ENCODE measurements around the gene TTLL10.
A peak's percentile ranks its signal among the peaks of the same experiment; 100 is the strongest.

Gene TTLL10

DNA sequence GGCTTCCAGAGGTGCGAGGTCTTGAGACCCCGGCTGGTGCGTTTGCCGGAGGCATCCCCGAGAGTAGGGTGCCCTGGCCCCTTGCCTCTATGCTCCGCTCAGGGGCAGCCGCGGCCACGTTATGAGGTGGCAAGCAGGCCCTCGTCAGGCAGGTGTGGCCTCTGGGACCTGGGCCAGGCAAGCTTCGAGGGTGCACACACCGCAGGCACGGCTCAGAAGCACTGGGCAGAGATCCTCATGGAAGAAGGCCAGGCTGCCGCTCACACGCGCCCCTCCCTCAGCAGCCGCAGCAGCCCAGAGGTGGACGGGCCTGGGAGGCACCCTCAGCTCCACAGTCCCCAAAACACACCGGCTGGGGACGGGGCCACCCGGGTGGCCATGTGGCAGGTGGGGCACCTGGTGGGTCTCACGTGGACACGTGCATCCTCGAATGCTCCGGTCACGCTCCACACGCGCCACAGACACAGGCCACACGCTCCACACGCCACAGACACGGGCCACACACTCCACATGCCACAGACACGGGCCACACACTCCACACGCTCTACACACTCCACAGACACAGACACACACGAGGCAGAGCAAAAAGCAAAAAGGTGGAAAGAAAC is 51.7 kb downstream of the TTLL10 start:
- DNase-seq = no peak

DNA sequence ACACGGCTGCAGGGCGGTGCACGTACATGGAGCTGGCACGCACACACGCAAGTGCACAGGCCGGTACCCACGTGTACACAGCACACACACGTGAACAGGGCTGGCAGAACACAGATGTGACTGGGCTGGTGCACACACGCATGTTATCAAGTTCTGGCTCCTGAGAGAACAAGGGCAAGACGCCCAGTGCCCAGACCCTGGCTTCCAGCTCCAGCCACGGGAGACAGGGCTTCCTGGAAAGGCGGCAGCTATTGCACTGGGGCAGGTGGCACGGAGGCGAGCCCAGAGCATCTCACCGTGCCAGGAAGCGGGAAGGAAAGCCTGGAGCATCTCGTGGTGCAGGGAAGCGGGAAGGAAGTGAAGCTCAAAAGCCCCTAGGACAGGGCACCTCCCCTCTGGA is 52.2 kb downstream of the TTLL10 start:
- DNase-seq = no peak

GRCh38 chr1:1226566-1227362 is 53.1 kb downstream of the TTLL10 start:
- DNase-seq = no peak

GRCh38 chr1:1227386-1227785 is 53.7 kb downstream of the TTLL10 start:
- DNase-seq = no peak

- no peak for DNase-seq
Measured at GRCh38 chr1:1228187-1228586, 54.5 kb downstream of the TTLL10 start.

GRCh38 chr1:1228596-1229321 is 55.1 kb downstream of the TTLL10 start:
- DNase-seq = no peak

DNA sequence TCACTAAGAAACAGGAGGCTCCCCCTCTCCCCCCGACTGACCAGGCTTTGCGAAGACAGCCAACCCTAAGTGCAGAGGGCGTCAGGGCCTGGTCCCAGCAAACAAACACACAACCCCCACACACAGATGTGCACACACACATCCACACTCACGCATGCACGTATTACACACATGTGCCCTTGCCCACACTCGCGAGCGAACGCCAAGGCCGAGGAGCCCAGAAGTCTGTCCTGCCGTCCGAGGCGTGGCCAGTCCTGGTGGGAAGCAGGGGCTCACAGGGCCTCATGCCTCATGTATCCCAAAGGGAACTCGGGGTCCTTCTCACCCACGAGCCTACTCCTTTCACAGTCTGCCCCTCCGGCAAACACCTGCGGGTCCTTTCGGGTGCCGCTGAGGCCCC is 56.1 kb downstream of the TTLL10 start:
- no peak for DNase-seq

GRCh38 chr1:1230656-1231399 is 57.1 kb downstream of the TTLL10 start:
- no peak for DNase-seq

DNA sequence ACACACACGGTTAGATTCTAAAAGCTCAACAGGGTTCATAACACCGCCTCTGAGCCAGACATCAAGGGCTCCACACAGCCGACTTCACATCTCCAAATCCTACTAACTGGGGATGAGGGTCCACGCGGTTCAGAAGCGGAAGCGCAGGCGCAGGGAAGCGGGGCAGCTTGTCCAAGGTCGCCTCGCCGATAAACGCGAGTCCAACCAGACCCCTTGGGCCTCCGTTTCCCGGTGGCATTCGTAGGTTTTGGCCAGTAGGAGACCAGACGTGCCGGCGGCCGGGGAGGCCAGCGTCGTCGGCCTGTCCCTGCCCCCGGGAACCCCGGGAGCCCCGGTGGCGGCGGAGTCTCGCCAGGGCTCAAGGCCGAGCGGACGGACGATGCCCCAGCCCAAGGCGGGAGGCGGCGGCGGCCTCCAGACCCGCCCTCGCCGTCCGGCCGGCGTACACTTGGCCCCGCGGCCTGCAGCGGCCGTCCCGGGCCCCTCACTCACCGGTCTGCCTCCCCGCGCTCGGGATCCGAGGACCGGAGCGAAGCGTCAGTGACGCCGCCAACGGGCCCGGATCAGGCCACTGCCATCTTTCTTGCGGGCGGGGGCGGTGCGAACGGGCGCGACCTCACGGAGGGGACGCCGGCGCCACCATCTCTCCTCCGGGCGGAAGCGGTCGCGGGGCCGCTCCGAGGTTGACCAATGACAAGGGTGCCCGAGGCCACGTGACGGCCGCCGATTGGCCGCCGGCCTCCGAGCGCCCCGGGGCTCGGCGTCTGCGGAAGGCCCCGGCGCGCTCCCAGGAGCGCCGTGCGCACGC is 57.9 kb downstream of the TTLL10 start, which contains the start of gene SDF4:
SDF4 (minus strand) TSS at position 602 of the 808 bp plus-strand sequence. CDS start 3,229 bp downstream, outside the sequence.
- peak; percentile 94 for DNase-seq

DNA sequence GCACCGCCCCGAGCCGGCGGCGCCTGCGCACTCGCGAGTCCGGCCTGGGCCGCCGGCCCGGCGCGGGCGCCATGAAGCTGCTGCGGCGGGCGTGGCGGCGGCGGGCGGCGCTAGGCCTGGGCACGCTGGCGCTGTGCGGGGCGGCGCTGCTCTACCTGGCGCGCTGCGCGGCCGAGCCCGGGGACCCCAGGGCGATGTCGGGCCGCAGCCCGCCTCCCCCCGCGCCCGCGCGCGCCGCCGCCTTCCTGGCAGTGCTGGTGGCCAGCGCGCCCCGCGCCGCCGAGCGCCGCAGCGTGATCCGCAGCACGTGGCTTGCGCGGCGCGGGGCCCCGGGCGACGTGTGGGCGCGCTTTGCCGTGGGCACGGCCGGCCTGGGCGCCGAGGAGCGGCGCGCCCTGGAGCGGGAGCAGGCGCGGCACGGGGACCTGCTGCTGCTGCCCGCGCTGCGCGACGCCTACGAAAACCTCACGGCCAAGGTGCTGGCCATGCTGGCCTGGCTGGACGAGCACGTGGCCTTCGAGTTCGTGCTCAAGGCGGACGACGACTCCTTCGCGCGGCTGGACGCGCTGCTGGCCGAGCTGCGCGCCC is 58.6 kb downstream of the TTLL10 start, which contains the start of gene B3GALT6:
B3GALT6 (plus strand) TSS at position 30 of the 588 bp plus-strand sequence; CDS start at position 72, 42 bp downstream.
- DNase-seq = no peak

GRCh38 chr1:1232796-1233566 is 59.3 kb downstream of the TTLL10 start:
- no peak for DNase-seq

DNA sequence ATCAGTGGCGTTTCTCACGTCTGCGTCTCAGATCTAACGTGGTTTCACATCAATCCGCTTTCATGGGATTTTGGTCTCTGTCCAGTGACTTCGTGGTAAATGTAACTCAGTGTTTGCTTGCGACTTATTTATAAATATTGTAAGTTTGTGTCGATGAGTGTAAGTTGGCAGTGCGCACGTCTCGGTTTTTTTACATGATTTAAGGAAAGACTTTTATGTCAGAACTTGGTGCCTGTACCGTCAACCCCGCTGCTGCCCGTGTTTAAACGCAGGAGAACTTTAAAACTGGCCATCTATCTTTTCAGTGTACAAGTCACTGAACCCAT is 59.9 kb downstream of the TTLL10 start:
- no peak for DNase-seq

GRCh38 chr1:1234180-1234808 is 60.6 kb downstream of the TTLL10 start:
- no peak for DNase-seq

- no peak for DNase-seq
Measured at GRCh38 chr1:1235016-1235744, 61.5 kb downstream of the TTLL10 start.

DNA sequence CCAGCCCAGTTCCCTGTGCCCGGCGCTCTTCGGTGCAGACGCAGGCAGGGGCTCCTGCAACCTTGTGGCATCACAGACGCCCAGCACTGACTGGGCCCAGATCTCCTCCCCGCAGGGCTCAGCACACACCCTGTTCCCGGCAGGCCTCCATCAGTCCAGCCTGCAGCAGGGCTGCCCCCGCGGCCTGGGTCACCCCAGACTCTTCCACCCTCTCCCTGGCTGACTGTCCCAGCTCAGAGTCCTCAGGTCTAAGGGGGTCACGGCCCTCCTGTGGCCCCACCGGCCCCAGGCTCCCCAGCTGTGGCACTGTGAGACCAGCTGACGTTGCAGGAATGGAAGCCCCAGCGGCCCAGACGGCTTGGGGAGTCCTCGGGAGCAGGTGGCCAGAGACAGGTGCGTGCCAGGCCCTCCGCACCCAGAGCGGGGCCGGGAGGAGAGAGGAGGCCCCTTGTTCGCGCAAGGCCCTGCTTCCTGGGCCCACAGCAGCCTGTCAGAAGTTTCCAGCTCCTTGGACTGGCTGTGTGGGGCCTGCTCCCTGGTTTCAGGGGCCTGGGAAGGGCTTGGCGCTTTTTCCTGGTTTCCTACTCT is 62.6 kb downstream of the TTLL10 start:
- DNase-seq = no peak

- DNase-seq = no peak
Measured at GRCh38 chr1:1236945-1237873, 63.5 kb downstream of the TTLL10 start.

GRCh38 chr1:1237874-1238701 is 64.4 kb downstream of the TTLL10 start:
- DNase-seq = no peak

Data from NCI-H1436 (cell line).